Stimulated activated memory B cell treated with anti-CD40 and anti-IgM and Interleukin-4, amounts not matched to agents 10 μg/mL and 1 μg/mL and 100 μg/mL, for 72 hours (primary cell): Measurements from ENCODE around the gene HCST.
"Not testable (repeated sequence)": the region's sequence is repeated elsewhere in the genome, so short reads cannot be mapped to it uniquely, and the experiment has no call there.

Experiments used
- ATAC-seq: fragments of 150-1000 bp; cut with Tn5 transposase; 2 replicates; pipeline ENCODE4 v1.10.0; 2021
- H3K27ac Mint-ChIP-seq: one replicate; pipeline ENCODE4 v1.8.0; 2022; ENCODE audit warnings: mild to moderate bottlenecking, mixed read lengths
- H3K27me3 Mint-ChIP-seq: one replicate; pipeline ENCODE4 v1.8.0; 2022; ENCODE audit warnings: mixed read lengths
- H3K36me3 Mint-ChIP-seq: one replicate; pipeline ENCODE4 v1.8.0; 2022; ENCODE audit warnings: mixed read lengths
- H3K4me1 Mint-ChIP-seq: one replicate; pipeline ENCODE4 v1.8.0; 2022; ENCODE audit warnings: mixed read lengths
- H3K4me3 Mint-ChIP-seq: one replicate; pipeline ENCODE4 v1.8.0; 2022; ENCODE audit warnings: mild to moderate bottlenecking, moderate library complexity, mixed read lengths
- H3K9me3 Mint-ChIP-seq: one replicate; pipeline ENCODE4 v1.8.0; 2022; ENCODE audit warnings: mixed read lengths

The HCST gene

GRCh38 chr19:35891819-35892218, 10.5 kb upstream of the HCST start:
- H3K9me3 Mint-ChIP-seq, H3K27me3 Mint-ChIP-seq, ATAC-seq, H3K4me3 Mint-ChIP-seq, H3K27ac Mint-ChIP-seq: not testable (repeated sequence)
- Mint-ChIP-seq H3K4me1 (peaks cover 46% of the 10 kb centered on the region), H3K36me3 (peaks cover 78% of the 10 kb centered on the region)

- no peak for ATAC-seq
- Mint-ChIP-seq H3K27ac (peak overlapping the region; percentile 37), H3K4me3 (no peak overlapping the region), H3K36me3 (peaks cover 78% of the 10 kb centered on the region), H3K27me3 (no peaks in the 10 kb centered on the region), H3K4me1 (peaks cover 53% of the 10 kb centered on the region), H3K9me3 (peaks cover 2% of the 10 kb centered on the region)
Measured at GRCh38 chr19:35894342-35894741, 8.0 kb upstream of the HCST start.

GRCh38 chr19:35895911-35896642, 6.3 kb upstream of the HCST start:
- Mint-ChIP-seq H3K27ac (peak overlapping the region; percentile 99), H3K27me3 (no peaks in the 10 kb centered on the region), H3K4me3 (peak overlapping the region; percentile 93), H3K4me1 (peaks cover 52% of the 10 kb centered on the region), H3K36me3 (peaks cover 70% of the 10 kb centered on the region), H3K9me3 (no peaks in the 10 kb centered on the region)
- ATAC-seq: no peak

GRCh38 chr19:35896643-35897040, 5.7 kb upstream of the HCST start:
- H3K36me3 Mint-ChIP-seq: peaks cover 69% of the 10 kb centered on the region
- ATAC-seq: no peak
- no peaks in the 10 kb centered on the region for H3K9me3 Mint-ChIP-seq
- H3K27ac Mint-ChIP-seq: peak overlapping the region; percentile 99
- H3K27me3 Mint-ChIP-seq: no peaks in the 10 kb centered on the region
- peaks cover 57% of the 10 kb centered on the region for H3K4me1 Mint-ChIP-seq
- H3K4me3 Mint-ChIP-seq: peak overlapping the region; percentile 93

GRCh38 chr19:35897706-35898451, 4.5 kb upstream of the HCST start:
- Mint-ChIP-seq H3K4me1 (peaks cover 66% of the 10 kb centered on the region), H3K27me3 (no peaks in the 10 kb centered on the region), H3K36me3 (peaks cover 62% of the 10 kb centered on the region), H3K27ac (peak overlapping the region; percentile 99), H3K4me3 (peak overlapping the region; percentile 93), H3K9me3 (no peaks in the 10 kb centered on the region)
- no peak for ATAC-seq

- peak overlapping the region; percentile 99 for H3K27ac Mint-ChIP-seq
- no peaks in the 10 kb centered on the region for H3K27me3 Mint-ChIP-seq
- peaks cover 69% of the 10 kb centered on the region for H3K4me1 Mint-ChIP-seq
- peak overlapping the region; percentile 93 for H3K4me3 Mint-ChIP-seq
- peaks cover 57% of the 10 kb centered on the region for H3K36me3 Mint-ChIP-seq
- ATAC-seq: no peak
- no peaks in the 10 kb centered on the region for H3K9me3 Mint-ChIP-seq
Measured at GRCh38 chr19:35898499-35898809, 3.9 kb upstream of the HCST start.

GRCh38 chr19:35899547-35900214, 2.6 kb upstream of the HCST start:
- Mint-ChIP-seq H3K27me3 (no peaks in the 10 kb centered on the region), H3K4me3 (peak overlapping the region; percentile 93), H3K4me1 (peaks cover 79% of the 10 kb centered on the region), H3K9me3 (no peaks in the 10 kb centered on the region), H3K27ac (peak overlapping the region; percentile 99), H3K36me3 (peaks cover 47% of the 10 kb centered on the region)
- peak; percentile 78 for ATAC-seq

GRCh38 chr19:35901055-35901644, 1.2 kb upstream of the HCST start:
- no peak for ATAC-seq
- Mint-ChIP-seq H3K4me3 (peak overlapping the region; percentile 93), H3K27me3 (no peaks in the 10 kb centered on the region), H3K36me3 (peaks cover 39% of the 10 kb centered on the region), H3K27ac (peak overlapping the region; percentile 99), H3K4me1 (peaks cover 77% of the 10 kb centered on the region), H3K9me3 (no peaks in the 10 kb centered on the region)

GRCh38 chr19:35902870-35903475, 644 bp downstream of the HCST start:
- no peaks in the 10 kb centered on the region for H3K27me3 Mint-ChIP-seq
- H3K36me3 Mint-ChIP-seq: peaks cover 23% of the 10 kb centered on the region
- ATAC-seq: no peak
- peak overlapping the region; percentile 99 for H3K27ac Mint-ChIP-seq
- H3K4me1 Mint-ChIP-seq: peaks cover 73% of the 10 kb centered on the region
- no peaks in the 10 kb centered on the region for H3K9me3 Mint-ChIP-seq
- H3K4me3 Mint-ChIP-seq: peak overlapping the region; percentile 85

GRCh38 chr19:35903550-35904179, 1.3 kb downstream of the HCST start:
- Mint-ChIP-seq H3K9me3 (no peaks in the 10 kb centered on the region), H3K4me1 (peaks cover 73% of the 10 kb centered on the region), H3K36me3 (peaks cover 17% of the 10 kb centered on the region), H3K27ac (peak overlapping the region; percentile 99), H3K4me3 (peak overlapping the region; percentile 85), H3K27me3 (no peaks in the 10 kb centered on the region)
- ATAC-seq: peak; percentile 61

GRCh38 chr19:35904311-35905068, 2.2 kb downstream of the HCST start:
- no peaks in the 10 kb centered on the region for H3K9me3 Mint-ChIP-seq
- peak overlapping the region; percentile 13 for H3K4me3 Mint-ChIP-seq
- peaks cover 8% of the 10 kb centered on the region for H3K36me3 Mint-ChIP-seq
- no peaks in the 10 kb centered on the region for H3K27me3 Mint-ChIP-seq
- H3K4me1 Mint-ChIP-seq: peaks cover 78% of the 10 kb centered on the region
- H3K27ac Mint-ChIP-seq: peak overlapping the region; percentile 99
- no peak for ATAC-seq

- Mint-ChIP-seq H3K9me3 (no peaks in the 10 kb centered on the region), H3K27ac (peak overlapping the region; percentile 99), H3K4me3 (no peak overlapping the region), H3K36me3 (peaks cover 2% of the 10 kb centered on the region), H3K27me3 (no peaks in the 10 kb centered on the region), H3K4me1 (peaks cover 84% of the 10 kb centered on the region)
- ATAC-seq: no peak
Measured at GRCh38 chr19:35905178-35905727, 2.9 kb downstream of the HCST start.

GRCh38 chr19:35907377-35907745, 5.0 kb downstream of the HCST start:
- no peaks in the 10 kb centered on the region for H3K27me3 Mint-ChIP-seq
- peak overlapping the region; percentile 21 for H3K4me3 Mint-ChIP-seq
- H3K27ac Mint-ChIP-seq: peak overlapping the region; percentile 91
- ATAC-seq: no peak
- no peaks in the 10 kb centered on the region for H3K9me3 Mint-ChIP-seq
- H3K4me1 Mint-ChIP-seq: peaks cover 82% of the 10 kb centered on the region
- H3K36me3 Mint-ChIP-seq: no peaks in the 10 kb centered on the region

- H3K9me3 Mint-ChIP-seq: no peaks in the 10 kb centered on the region
- no peaks in the 10 kb centered on the region for H3K36me3 Mint-ChIP-seq
- no peaks in the 10 kb centered on the region for H3K27me3 Mint-ChIP-seq
- no peak for ATAC-seq
- peaks cover 75% of the 10 kb centered on the region for H3K4me1 Mint-ChIP-seq
- H3K27ac Mint-ChIP-seq: peak within 1 kb of the TSS; percentile 91
- peak within 1 kb of the TSS; percentile 55 for H3K4me3 Mint-ChIP-seq
Measured at GRCh38 chr19:35908010-35908441, 5.7 kb downstream of the HCST start, which contains the start of gene TYROBP. TSS of gene TYROBP (minus strand) at chr19:35908295. CDS start at chr19:35908228, 67 bp downstream.
